Natural killer cell (primary cell): ENCODE measurements around the gene GFI1B. TPM values are rescaled to one million over a fixed set of nuclear protein-coding genes. Genes with fewer than 3 reads are reported as not detected.

Source experiments
- ATAC-seq, 3 donors: fragments of 150-1000 bp in 2 of 3; fragments of 200-7000 bp in 1 of 3; cut with Tn5 transposase; 1 replicate in 1 of 3; 2 replicates in 2 of 3; pipeline ENCODE4 v1.10.0; 2021; ENCODE audit warnings: mild to moderate bottlenecking in 2 of 3, moderate library complexity in 2 of 3
- DNase-seq, 2 donors: peaks; one replicate each; pipeline versions ENCODE4 v3.0.0 to v3.0.0-alpha.2; 2013 to 2021; ENCODE audit warnings: mixed read lengths in 1 of 2
- H3K27ac ChIP-seq: one replicate; pipeline ENCODE4 v1.5.1; 2013; ENCODE audit warnings: mild to moderate bottlenecking, low read length
- H3K27me3 ChIP-seq: one replicate; pipeline ENCODE4 v1.6.1; 2013; ENCODE audit warnings: low read length; ENCODE audit not compliant: control insufficient read depth, insufficient read depth
- H3K36me3 ChIP-seq: one replicate; pipeline ENCODE4 v1.6.1; 2013; ENCODE audit warnings: low read length; ENCODE audit not compliant: control insufficient read depth, insufficient read depth
- H3K4me1 ChIP-seq: one replicate; pipeline ENCODE4 v1.6.1; 2013; ENCODE audit warnings: low read length; ENCODE audit not compliant: control insufficient read depth, insufficient read depth
- H3K4me3 ChIP-seq: one replicate; pipeline ENCODE4 v1.5.1; 2013; ENCODE audit warnings: low read length
- H3K9me3 ChIP-seq: one replicate; pipeline ENCODE4 v1.6.1; 2013; ENCODE audit warnings: low read length; ENCODE audit not compliant: control insufficient read depth, insufficient read depth
- H3K27ac Mint-ChIP-seq, 2 donors: one replicate each; pipeline ENCODE4 v1.8.0; 2022; ENCODE audit warnings: mild to moderate bottlenecking in 2 of 2, mixed read lengths in 2 of 2, moderate library complexity in 1 of 2
- H3K27me3 Mint-ChIP-seq, 2 donors: one replicate each; pipeline ENCODE4 v1.8.0; 2022; ENCODE audit warnings: low read depth in 2 of 2, mixed read lengths in 2 of 2
- H3K36me3 Mint-ChIP-seq: one replicate; pipeline ENCODE4 v1.8.0; 2022; ENCODE audit warnings: mixed read lengths
- H3K4me1 Mint-ChIP-seq, 2 donors: one replicate each; pipeline ENCODE4 v1.8.0; 2022; ENCODE audit warnings: mixed read lengths in 2 of 2
- H3K4me3 Mint-ChIP-seq: one replicate; pipeline ENCODE4 v1.8.0; 2022; ENCODE audit warnings: mild to moderate bottlenecking, moderate library complexity, mixed read lengths
- H3K9me3 Mint-ChIP-seq, 2 donors: one replicate each; pipeline ENCODE4 v1.8.0; 2022; ENCODE audit warnings: mixed read lengths in 2 of 2
- WGBS: methylation state at CpG from one replicate; pipeline ENCODE4 v1.1.7; 2013; ENCODE audit warnings: missing lambda C conversion rate; ENCODE audit not compliant: insufficient coverage; 5-methylcytosine and 5-hydroxymethylcytosine counted together
- intact Hi-C: fragments of 100-400 bp; cut with micrococcal nuclease; formaldehyde crosslinking; loops from one replicate; pipeline ENCODE4 v1.14.2; 2022
- total RNA-seq, 4 donors: library from RNA; stranded (reverse); fragments of 120-200 nt in 1 of 4; gene quantifications; one replicate each; pipeline versions ENCODE4 v1.2.3 to v1.2.4, GENCODE V29; 2013 to 2022
- TF ChIP-seq, protein P1 (sequence below): fragments of 200-600 bp; IDR thresholded peaks from one replicate; pipeline ENCODE4 v1.8.0; 2022; ENCODE audit warnings: antibody characterized with exemption

Gene GFI1B
- total RNA-seq, result 1 to 10 TPM in 2 of 3 donors, under 1 TPM in 1; 0.41 to 3.3 (median 2.8) TPM
- 7.0 TPM for total RNA-seq (2013)

DNA sequence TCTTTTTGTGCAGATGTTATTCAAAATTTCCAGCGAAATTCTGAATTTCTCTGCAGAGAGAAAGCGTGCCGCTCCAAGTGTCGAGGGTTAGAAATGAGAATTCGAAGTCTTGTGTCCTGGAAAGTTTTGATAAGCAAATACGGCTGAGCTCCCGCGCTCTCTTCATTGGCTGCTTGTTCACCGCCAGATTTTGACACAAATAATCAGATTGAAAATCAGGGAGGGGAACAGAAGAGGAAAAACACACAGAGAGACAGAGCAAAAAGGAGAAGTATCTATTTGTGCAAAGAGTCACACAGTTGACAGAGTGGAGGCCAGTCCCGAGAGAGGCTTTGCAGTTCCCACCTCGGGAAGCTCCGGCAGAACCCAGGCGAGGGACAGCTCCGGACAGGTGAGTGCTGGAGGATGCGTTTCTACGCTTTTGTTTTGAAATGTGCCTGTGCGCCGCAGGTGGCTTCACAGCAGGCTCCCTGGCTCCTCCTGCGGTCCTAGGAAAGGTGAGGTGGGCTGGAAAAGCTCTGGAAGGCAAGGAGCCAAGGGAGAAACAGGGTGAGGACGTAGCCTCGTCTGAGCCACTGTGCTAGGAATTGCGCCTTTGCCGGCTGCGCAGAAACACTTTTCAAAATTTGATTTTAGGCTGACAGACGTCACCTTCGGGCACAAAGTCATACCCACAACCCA is at the start of gene GFI1B:
Gene GFI1B (plus strand): TSS at position 244 of the 681 bp plus-strand sequence. CDS start 7,985 bp downstream, outside the sequence.
- Mint-ChIP-seq H3K27ac (no peak within 1 kb of the TSS), H3K36me3 (no peaks in the 10 kb centered on the region), H3K4me1 (peaks cover 5 to 15% of the 10 kb centered on the region in 2 donors), H3K27me3 (peaks cover 15 to 17% of the 10 kb centered on the region in 2 donors), H3K4me3 (peak within 1 kb of the TSS; percentile 31), H3K9me3 (no peaks in the 10 kb centered on the region)
- H3K9me3 ChIP-seq, result no peaks in the 10 kb centered on the region
- H3K4me1 ChIP-seq, result peaks cover 20% of the 10 kb centered on the region
- no peak for DNase-seq
- no peaks in the 10 kb centered on the region for H3K36me3 ChIP-seq
- H3K27me3 ChIP-seq, result peaks cover 8% of the 10 kb centered on the region
- TF ChIP-seq, protein P1, sequence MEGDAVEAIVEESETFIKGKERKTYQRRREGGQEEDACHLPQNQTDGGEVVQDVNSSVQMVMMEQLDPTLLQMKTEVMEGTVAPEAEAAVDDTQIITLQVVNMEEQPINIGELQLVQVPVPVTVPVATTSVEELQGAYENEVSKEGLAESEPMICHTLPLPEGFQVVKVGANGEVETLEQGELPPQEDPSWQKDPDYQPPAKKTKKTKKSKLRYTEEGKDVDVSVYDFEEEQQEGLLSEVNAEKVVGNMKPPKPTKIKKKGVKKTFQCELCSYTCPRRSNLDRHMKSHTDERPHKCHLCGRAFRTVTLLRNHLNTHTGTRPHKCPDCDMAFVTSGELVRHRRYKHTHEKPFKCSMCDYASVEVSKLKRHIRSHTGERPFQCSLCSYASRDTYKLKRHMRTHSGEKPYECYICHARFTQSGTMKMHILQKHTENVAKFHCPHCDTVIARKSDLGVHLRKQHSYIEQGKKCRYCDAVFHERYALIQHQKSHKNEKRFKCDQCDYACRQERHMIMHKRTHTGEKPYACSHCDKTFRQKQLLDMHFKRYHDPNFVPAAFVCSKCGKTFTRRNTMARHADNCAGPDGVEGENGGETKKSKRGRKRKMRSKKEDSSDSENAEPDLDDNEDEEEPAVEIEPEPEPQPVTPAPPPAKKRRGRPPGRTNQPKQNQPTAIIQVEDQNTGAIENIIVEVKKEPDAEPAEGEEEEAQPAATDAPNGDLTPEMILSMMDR, result no peak
- no peak for ATAC-seq
- intact Hi-C loops, result no loop called here
- no peak within 1 kb of the TSS for H3K4me3 ChIP-seq
- no peak within 1 kb of the TSS for H3K27ac ChIP-seq
- WGBS, result 19% methylated on average over 26 of the region's 26 CpGs

DNA sequence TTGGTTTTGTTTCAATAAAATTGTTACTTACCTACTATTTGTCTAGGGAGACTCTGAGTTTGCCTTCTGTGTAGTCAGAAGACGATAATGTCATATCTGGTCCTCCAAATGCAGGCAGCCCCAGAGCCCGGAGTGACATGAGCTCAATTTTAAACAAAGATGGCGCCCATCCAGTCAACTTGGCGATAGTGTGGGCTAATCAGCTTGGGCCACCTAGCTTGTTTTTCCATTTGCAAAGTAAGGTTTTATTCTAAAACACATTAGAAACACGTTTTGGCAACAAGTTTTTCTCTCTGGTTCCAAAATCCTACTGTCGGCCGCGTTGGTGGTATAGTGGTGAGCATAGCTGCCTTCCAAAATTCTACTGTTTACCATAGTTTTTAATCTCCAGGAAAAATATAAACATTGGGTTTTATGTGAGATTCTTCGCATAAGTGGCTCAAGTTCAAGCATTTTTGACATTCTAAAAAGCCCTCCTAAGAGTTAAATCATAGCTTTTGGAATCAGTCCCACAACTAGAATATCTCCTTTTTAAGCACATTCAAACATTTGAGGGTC is 47.2 kb upstream of the GFI1B start:
- peaks cover 26% of the 10 kb centered on the region for H3K36me3 ChIP-seq
- Mint-ChIP-seq H3K4me1 (peaks cover 0 to 15% of the 10 kb centered on the region in 2 donors), H3K27ac (no peak overlapping the region), H3K36me3 (peaks cover 10% of the 10 kb centered on the region), H3K4me3 (no peak overlapping the region), H3K9me3 (no peaks in the 10 kb centered on the region), H3K27me3 (no peaks in the 10 kb centered on the region)
- WGBS, result 93% methylated on average over 5 of the region's 9 CpGs
- H3K9me3 ChIP-seq, result no peaks in the 10 kb centered on the region
- no peak overlapping the region for H3K27ac ChIP-seq
- no peak overlapping the region for H3K4me3 ChIP-seq
- TF ChIP-seq, protein P1, result no peak
- H3K27me3 ChIP-seq, result no peaks in the 10 kb centered on the region
- intact Hi-C loops, result loop anchor here (2.0 kb wide), 1 partner anchor 74 kb away; no protein-coding TSS in a partner anchor
- ATAC-seq, result no peak
- no peak for DNase-seq
- no peaks in the 10 kb centered on the region for H3K4me1 ChIP-seq

DNA sequence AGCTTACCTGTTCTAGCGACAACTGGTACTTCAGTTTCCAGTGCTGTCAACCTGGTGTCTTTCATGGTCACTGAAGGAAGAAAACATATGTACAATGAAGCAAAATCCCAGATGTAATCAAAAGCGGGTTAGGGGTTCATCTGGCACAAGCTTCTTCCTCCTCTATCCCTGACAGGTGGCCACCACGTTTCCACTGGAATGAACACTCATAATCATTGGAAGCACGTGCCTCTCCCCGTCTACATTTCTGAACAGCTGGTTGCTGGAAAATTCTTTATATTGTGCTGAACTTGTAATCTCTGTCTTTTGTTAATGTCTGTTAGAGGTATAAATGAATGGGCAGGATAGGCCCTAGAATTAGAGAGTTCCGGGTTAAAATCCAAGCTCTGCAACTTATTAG is 43.5 kb upstream of the GFI1B start:
- H3K4me1 Mint-ChIP-seq, result peaks cover 0 to 15% of the 10 kb centered on the region in 2 donors
- TF ChIP-seq, protein P1, result no peak
- no peak overlapping the region for H3K27ac ChIP-seq
- H3K27me3 ChIP-seq, result no peaks in the 10 kb centered on the region
- no peak overlapping the region for H3K4me3 Mint-ChIP-seq
- H3K36me3 ChIP-seq, result peaks cover 14% of the 10 kb centered on the region
- H3K9me3 Mint-ChIP-seq, result no peaks in the 10 kb centered on the region
- no peak overlapping the region for H3K27ac Mint-ChIP-seq
- H3K27me3 Mint-ChIP-seq, result no peaks in the 10 kb centered on the region
- H3K4me1 ChIP-seq, result no peaks in the 10 kb centered on the region
- no peaks in the 10 kb centered on the region for H3K36me3 Mint-ChIP-seq
- no peak overlapping the region for H3K4me3 ChIP-seq
- ATAC-seq (no peak), DNase-seq (no peak)
- H3K9me3 ChIP-seq, result no peaks in the 10 kb centered on the region
- WGBS, result 99% methylated on average over 5 of the region's 6 CpGs
- intact Hi-C loops, result no loop called here
